Pancreas (tissue), 10 donors: ENCODE results near the gene SLC38A4. TPM values are rescaled to one million over a fixed set of nuclear protein-coding genes. Genes with fewer than 3 reads are reported as not detected.

Experiments
- ATAC-seq, 4 donors: fragments of 200-7000 bp; cut with Tn5 transposase; one replicate each; pipeline versions ENCODE4 v1.8.0 to v1.9.1; 2020; ENCODE audit warnings: mild to moderate bottlenecking in 4 of 4, moderate library complexity in 4 of 4
- DNase-seq, 6 donors: peaks; one replicate each; pipeline ENCODE4 v3.0.0-alpha.2; 2020
- FAIRE-seq: peaks from 2 replicates; lab custom pipeline; 2012; peaks lifted over from hg19 to GRCh38; lab: Jason Lieb, UNC
- H3K27ac ChIP-seq, 4 donors: fragments of 200-600 bp; sonication (generic); 1 replicate in 3 of 4; 2 replicates in 1 of 4; pipeline versions ENCODE4 v1.5.0 to v1.8.0; 2020
- H3K27me3 ChIP-seq, 4 donors: fragments of 200-600 bp; one replicate each; pipeline ENCODE4 v1.8.0; 2021
- H3K36me3 ChIP-seq, 3 donors: fragments of 200-600 bp; sonication (generic) in 1 of 3; one replicate each; pipeline versions ENCODE4 v1.5.0 to v1.8.0; 2020 to 2021
- H3K4me1 ChIP-seq, 3 donors: fragments of 200-600 bp; one replicate each; pipeline ENCODE4 v1.8.0; 2021
- H3K4me3 ChIP-seq, 4 donors: fragments of 200-600 bp; sonication (generic) in 2 of 4; one replicate each; pipeline versions ENCODE4 v1.5.0 to v1.8.0; 2020 to 2021
- H3K9me3 ChIP-seq, 4 donors: fragments of 200-600 bp; one replicate each; pipeline ENCODE4 v1.8.0; 2021
- WGBS, 2 donors: extraction: QIAGEN DNeasy Blood & Tissue Kit; methylation state at CpG; one replicate each; pipeline ENCODE4 v1.1.7; 2013; 5-methylcytosine and 5-hydroxymethylcytosine counted together
- intact Hi-C, 3 donors: fragments of 100-400 bp; cut with DNase I; formaldehyde crosslinking; loops; one replicate each; pipeline versions ENCODE4 v1.11.1 to v1.14.2; 2022
- polyA plus RNA-seq, 2 donors: library from polyadenylated mRNA; stranded (reverse); fragments of 200-250 nt; gene quantifications; one replicate each; pipeline ENCODE4 v1.2.3, GENCODE V29; 2013
- total RNA-seq, 6 donors: library from RNA; stranded (reverse); fragmentation: NEBNext Ultra II Directional in 4 of 6; extraction: Animal tissue kit (Norgen Biotek cat#: 25700) in 4 of 6; gene quantifications; one replicate each; pipeline versions ENCODE4 v1.2.1 to v1.2.4, GENCODE V29; 2021 to 2023
- TF ChIP-seq, protein P1 (sequence below), 4 donors: fragments of 200-600 bp; sonication (generic) in 3 of 4; IDR thresholded peaks; one replicate each; pipeline versions ENCODE4 v1.5.0 to v1.8.0; 2021; ENCODE audit warnings: antibody characterized with exemption in 4 of 4
- donor health status: healthy with polysubstance abuse.
- donor health status: DM: no; HTN: no; CAD: no; lungs with moderate emphysema.
- donor health status: DM: no; HTN: no; CAD: no.
- donor health status: control.
- donor health status: control.
- donor health status: Bipolar disorder and iron deficiency.
- donor health status: DM: yes; HTN: yes; CAD: no.
- donor health status: DM: no; HTN: no; CAD: no.
- donor health status: DM: no; HTN: no; CAD: no.
- donor health status: DM: yes; HTN: yes; CAD: no.

SLC38A4 gene
- total and polyA plus RNA-seq, 8 donors, result 2.1 to 15.9 (median 6.3) TPM

- 94 to 99% methylated on average over 3 of the region's 3 CpGs for WGBS, 2 donors
- no peak for DNase-seq
- Histone ChIP-seq H3K4me3 (no peak overlapping the region), H3K27ac (no peak overlapping the region), H3K27me3 (no peaks in the 10 kb centered on the region), H3K36me3 (no peaks in the 10 kb centered on the region), H3K9me3 (no peaks in the 10 kb centered on the region), H3K4me1 (peaks cover 0 to 13% (median 12%) of the 10 kb centered on the region in 3 donors)
- FAIRE-seq, result no peak
- TF ChIP-seq, protein P1, sequence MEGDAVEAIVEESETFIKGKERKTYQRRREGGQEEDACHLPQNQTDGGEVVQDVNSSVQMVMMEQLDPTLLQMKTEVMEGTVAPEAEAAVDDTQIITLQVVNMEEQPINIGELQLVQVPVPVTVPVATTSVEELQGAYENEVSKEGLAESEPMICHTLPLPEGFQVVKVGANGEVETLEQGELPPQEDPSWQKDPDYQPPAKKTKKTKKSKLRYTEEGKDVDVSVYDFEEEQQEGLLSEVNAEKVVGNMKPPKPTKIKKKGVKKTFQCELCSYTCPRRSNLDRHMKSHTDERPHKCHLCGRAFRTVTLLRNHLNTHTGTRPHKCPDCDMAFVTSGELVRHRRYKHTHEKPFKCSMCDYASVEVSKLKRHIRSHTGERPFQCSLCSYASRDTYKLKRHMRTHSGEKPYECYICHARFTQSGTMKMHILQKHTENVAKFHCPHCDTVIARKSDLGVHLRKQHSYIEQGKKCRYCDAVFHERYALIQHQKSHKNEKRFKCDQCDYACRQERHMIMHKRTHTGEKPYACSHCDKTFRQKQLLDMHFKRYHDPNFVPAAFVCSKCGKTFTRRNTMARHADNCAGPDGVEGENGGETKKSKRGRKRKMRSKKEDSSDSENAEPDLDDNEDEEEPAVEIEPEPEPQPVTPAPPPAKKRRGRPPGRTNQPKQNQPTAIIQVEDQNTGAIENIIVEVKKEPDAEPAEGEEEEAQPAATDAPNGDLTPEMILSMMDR (IDR thresholded peaks at IDR 0.05), result no peak
- no peak for ATAC-seq
- intact Hi-C loops, result no loop called here
These were observed 40.4 kb downstream of the SLC38A4 start for GRCh38 chr12:46785382-46785781.

DNA sequence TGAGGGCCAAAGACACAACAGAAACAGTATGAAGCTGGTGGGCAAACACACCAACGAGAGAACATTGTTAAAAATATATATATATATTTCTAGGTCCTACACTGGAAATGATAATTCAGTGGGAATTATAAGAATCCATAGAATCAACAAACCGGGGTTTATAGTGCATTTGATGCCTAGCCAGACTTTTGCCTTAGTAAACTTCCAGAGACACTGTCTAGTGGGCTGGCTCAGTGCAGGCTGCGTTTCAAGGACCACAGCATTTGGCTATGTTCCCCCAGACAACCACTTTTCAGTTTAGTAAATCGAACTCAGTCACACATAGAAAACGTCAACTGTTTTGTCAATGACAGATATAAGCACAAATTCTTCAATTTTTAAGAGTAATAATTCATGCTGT, 41.9 kb downstream of the SLC38A4 start:
- FAIRE-seq, result no peak
- Histone ChIP-seq H3K27ac (no peak overlapping the region), H3K4me3 (no peak overlapping the region), H3K36me3 (no peaks in the 10 kb centered on the region), H3K9me3 (no peaks in the 10 kb centered on the region), H3K4me1 (peaks cover 0 to 13% (median 12%) of the 10 kb centered on the region in 3 donors), H3K27me3 (no peaks in the 10 kb centered on the region)
- intact Hi-C loops, result no loop called here
- TF ChIP-seq, protein P1 (IDR thresholded peaks at IDR 0.05), result no peak
- ATAC-seq, result no peak
- 76 to 79% methylated on average over 5 of the region's 5 CpGs for WGBS, 2 donors
- DNase-seq, result no peak

DNA sequence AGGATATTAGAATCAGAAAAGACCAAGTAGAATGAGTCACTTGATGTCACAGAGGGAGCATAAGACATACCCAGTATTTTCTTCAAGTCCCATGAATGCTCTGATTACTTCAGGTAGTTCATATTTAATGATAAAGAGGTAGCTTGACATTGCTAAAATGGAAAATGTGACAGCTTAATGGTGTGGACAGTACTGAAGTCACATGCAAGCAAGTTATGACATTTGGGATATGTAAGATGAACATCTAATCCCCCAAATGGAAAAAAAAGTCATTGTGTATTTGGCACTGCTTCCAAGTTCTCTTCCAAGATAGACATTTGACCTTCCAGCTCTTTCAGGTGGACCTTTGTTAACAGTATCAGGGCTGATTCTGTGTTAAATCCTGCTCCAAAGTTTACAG, 45.9 kb downstream of the SLC38A4 start:
- intact Hi-C loops, result no loop called here
- no peak for ATAC-seq
- H3K4me3 ChIP-seq, result no peak overlapping the region
- no peaks in the 10 kb centered on the region for H3K27me3 ChIP-seq
- peaks cover 0 to 16% (median 9%) of the 10 kb centered on the region in 3 donors for H3K4me1 ChIP-seq
- H3K27ac ChIP-seq, result no peak overlapping the region
- TF ChIP-seq, protein P1 (IDR thresholded peaks at IDR 0.05), result no peak
- no peaks in the 10 kb centered on the region for H3K36me3 ChIP-seq
- H3K9me3 ChIP-seq, result no peaks in the 10 kb centered on the region
- FAIRE-seq, result no peak
- no peak for DNase-seq

- Histone ChIP-seq H3K4me1 (peaks cover 0 to 10% (median 8%) of the 10 kb centered on the region in 3 donors), H3K36me3 (no peaks in the 10 kb centered on the region), H3K27me3 (no peaks in the 10 kb centered on the region), H3K27ac (no peak overlapping the region), H3K9me3 (no peaks in the 10 kb centered on the region), H3K4me3 (no peak overlapping the region)
- intact Hi-C loops, result no loop called here
- 82 to 93% methylated on average over 1 of the region's 1 CpG for WGBS, 2 donors
- TF ChIP-seq, protein P1 (IDR thresholded peaks at IDR 0.05), result no peak
- no peak for FAIRE-seq
- ATAC-seq, result no peak
- no peak for DNase-seq
These were observed 46.7 kb downstream of the SLC38A4 start for GRCh38 chr12:46779063-46779462.

GRCh38 chr12:46778415-46778814, 47.4 kb downstream of the SLC38A4 start:
- no peak for DNase-seq
- TF ChIP-seq, protein P1 (IDR thresholded peaks at IDR 0.05), result no peak
- Histone ChIP-seq H3K36me3 (no peaks in the 10 kb centered on the region), H3K9me3 (no peaks in the 10 kb centered on the region), H3K27me3 (no peaks in the 10 kb centered on the region), H3K27ac (no peak overlapping the region), H3K4me1 (peaks cover 0 to 8% (median 7%) of the 10 kb centered on the region in 3 donors), H3K4me3 (no peak overlapping the region)
- intact Hi-C loops, result no loop called here
- ATAC-seq, result no peak
- 97 to 98% methylated on average over 5 of the region's 5 CpGs for WGBS, 2 donors
- FAIRE-seq, result no peak
